NOMO-1 treated with DMSO at 0.1 percent for 48 hours (cell line): Measurements from ENCODE around the gene TSSK3.
"Not testable (repeated sequence)": the region's sequence is repeated elsewhere in the genome, so short reads cannot be mapped to it uniquely, and the experiment has no call there.

Source experiments
- DNase-seq: peaks from one replicate; lab custom pipeline; 2025; ENCODE audit not compliant: unreplicated experiment; lab: John Stamatoyannopoulos, UW

Gene TSSK3

DNA sequence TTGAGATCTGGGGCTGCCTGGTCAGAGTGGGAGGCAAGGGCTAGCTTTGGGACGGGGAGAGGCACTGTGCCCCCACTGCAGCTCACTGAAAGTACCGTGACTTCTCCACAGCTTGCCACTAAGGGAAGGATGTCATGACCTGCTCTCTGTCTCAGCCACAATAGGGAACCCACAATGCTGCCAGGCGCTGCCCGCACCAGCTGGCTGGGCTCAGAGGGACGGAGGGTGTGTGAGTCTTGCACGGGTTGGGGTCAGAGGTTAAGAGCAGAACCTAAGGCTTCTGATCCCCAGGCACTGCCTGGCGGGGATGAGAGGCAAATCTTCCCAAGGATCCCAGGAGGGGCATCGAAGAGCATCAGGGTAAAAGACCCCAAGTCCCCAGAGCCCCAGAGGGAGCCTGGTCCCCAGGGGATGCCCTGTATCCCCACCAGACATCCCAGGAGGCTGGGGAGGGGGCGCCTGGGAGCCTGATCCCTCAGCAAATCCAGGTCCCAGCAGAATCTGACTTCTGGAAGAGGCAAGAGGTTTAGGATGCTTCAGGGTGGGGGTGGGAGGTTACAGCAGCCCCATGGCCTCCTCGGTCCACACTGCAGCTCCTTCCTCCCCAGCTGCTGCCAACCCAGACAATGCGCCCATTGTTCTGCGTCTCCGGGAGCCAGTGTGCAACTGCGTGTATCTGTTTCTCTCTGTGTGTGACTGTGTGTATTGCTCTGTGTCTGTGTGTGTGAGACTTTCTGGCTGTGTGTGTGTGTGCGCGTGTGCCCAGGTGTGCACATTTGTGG is 24.3 kb upstream of the TSSK3 start:
- peak; percentile 60 for DNase-seq

- DNase-seq = no peak
Observed at GRCh38 chr1:32338637-32339145, 23.6 kb upstream of the TSSK3 start.

GRCh38 chr1:32339363-32339978 is 22.9 kb upstream of the TSSK3 start:
- DNase-seq = peak; percentile 76

DNA sequence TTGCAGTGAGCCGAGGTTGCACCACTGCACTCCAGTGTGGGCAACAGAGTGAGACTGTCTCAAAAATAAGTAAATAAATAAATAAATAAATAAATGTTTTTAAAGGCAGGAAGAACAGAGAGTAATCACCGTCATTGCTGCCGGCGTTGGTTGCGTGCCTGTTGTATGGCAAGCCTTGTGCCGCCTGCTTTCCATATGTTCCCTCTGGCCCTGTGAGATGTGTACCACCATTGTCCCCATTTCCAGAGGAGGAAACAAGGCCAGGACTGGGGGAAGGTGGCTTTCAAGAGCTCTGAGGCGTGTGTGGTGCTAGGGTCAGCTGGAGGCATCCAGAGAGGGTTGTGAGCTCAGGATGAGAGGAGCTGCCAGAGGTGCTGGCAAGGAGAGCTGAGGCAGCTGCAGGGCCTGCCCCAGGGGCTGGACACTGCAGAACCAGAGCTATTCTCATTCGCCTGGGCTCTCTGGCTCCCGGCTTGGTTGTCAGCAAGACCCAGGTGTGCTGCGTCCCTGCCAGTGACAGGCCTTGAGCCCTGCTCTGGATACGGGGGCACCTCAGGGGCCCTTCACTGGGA is 21.1 kb upstream of the TSSK3 start:
- DNase-seq = no peak

DNA sequence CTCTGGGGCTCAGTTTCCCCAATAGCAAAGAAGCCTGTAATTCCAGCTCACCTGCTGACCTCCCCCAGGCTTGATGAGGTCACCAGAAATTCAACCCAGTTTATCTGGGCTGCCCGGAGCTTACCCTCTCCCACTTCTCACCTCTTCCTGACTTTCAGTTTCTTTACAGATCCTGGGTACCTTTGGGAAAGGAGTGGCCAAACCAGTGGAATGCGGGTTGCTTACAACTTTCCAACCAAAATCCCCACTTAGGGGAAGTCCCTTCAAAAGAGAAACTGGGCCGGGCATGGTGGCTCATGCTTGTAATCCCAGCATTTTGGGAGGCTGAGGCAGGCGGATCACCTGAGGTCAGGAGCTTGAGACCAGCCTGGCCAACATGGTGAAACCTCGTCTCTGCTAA is 20.4 kb upstream of the TSSK3 start:
- no peak for DNase-seq

DNA sequence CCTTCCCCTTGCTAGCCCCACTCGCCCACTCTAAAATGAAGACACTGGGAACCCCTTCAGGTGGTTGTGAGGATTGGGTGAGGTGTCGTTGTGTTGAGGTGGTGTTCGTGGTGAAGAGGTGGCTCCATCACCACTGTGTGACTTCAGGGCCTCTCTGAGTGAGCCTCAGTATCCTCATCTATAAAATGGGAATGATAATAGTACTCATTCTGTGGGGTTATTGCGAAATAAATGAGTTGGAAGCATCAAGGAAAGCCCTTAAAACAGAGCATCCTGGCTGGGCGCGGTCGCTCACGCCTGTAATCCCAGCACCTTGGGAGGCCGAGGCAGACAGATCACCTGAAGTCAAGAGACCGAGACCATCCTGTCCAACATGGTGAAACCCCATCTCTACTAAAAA is 19.6 kb upstream of the TSSK3 start:
- no peak for DNase-seq

DNA sequence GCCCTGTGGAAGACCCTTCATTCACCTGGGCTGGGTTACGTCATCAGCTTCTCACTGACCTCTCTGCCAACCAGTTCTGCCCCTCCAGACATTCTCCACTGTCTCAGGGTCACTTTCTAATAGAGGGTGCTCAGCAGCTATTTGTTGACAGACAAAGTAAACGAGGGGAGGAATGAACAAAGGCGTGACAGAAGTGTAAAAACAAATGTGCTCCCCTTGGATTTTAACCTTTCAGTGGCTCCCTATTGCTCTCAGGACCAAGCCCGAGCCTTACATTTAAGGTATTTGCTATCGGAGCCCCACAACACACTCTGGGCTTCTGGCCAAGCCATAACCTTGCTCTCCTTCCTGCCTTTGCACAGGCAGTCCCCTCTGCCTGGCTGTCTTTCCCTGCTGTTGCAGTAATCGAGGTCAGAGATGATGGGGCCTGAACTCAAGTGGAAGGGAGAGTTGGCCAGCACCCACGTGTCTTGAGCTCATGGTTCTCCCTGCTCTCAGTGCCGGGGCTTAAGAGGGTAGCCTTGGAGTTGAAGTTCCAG is 17.0 kb upstream of the TSSK3 start:
- DNase-seq = no peak

GRCh38 chr1:32346532-32347157 is 15.7 kb upstream of the TSSK3 start:
- DNase-seq = no peak

DNA sequence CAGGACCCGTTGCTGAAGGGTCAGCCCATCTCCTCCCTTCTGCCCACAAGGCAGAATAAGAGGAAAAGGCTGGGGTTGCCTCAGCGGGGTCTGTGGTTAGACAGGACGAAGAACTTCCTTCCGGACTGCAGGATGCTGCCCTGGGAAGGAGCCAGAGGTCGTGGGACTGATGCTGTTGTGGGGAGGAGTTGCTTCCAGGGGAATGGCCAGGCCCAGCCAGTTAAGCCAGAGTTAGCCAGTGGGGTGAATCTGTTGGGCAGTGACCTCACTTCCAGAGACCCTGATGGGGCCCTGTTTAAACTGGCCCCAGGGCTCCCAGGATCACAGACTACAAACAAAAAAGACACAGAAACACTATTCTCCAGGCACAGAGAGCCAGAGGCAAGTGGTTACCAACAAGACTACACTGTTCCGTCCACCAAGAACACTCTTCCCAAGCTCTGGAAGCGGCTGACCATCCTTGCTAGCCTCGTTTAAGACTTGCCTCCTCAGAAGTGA is 13.1 kb upstream of the TSSK3 start:
- no peak for DNase-seq

DNA sequence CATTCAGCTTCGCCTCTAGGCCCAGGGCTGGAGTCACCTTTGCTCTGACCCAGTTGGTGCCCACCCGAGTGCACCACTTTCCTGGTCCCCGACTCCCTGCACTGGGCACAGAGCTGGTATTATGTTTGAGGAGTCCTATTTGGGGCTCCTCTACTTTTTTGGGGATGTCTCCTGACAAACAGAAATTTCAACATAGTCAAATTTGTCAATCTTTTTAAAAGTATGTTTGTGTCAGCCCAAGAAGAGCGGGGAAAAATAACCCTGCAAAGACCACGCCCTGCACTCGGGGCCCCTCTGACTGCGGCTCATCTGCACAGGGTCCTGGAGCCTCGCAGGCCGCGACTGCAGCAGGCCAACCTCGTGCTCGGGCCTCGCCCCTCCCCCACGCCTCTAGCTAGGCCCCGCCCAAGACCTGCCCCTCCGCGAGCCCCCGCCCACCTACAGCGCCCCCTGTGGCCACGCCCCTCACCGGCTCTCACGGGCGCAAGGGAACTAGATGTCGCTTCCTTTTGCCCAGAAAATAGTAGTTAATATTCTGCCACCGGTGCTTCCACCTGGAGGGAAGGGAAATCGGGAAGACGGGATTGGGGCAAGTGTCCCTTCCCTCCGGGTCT is 11.4 kb upstream of the TSSK3 start:
- no peak for DNase-seq

DNA sequence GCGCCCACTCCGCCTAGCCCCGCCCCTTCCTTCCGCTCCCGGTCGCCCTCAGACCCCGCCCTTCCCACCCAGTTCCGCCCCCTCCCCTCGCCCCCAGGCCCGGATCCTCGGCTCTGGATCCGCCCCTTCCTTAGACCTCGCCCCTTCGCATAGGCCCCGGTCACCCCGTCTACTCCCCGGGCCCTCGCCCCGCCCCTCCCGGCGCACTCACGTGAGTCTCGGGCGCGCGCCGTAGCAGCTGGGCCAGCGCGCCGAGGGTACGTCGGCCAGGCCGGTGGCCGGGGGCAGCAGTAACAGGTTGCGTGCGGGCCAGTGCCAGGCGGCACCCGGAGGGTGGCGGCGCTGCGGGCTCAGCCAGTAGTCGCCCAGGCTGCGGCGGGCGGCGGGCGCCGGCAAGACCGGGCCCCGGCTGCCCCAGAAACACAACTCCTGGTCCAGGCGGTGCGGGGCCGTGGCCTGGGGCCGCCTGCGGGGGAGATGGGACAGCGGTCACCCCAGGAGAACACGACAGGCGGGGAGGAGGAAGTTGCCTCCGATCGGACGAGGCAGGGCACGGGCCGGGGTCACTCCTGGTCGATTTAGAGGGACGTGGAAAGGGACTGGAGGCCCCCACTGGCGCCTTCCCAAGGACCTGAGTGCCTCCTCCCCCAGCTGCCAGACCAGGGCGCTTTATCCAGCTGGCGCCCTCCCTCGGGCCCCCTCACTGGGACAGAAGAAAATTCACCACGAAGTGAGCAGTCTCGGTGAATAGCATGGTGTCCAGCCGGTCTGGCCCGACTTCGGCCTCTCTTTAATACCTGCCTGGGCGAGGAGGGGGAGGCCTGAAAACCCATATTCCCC is 10.7 kb upstream of the TSSK3 start:
- peak; percentile 87 for DNase-seq

GRCh38 chr1:32352239-32352745 is 10.0 kb upstream of the TSSK3 start:
- no peak for DNase-seq

DNA sequence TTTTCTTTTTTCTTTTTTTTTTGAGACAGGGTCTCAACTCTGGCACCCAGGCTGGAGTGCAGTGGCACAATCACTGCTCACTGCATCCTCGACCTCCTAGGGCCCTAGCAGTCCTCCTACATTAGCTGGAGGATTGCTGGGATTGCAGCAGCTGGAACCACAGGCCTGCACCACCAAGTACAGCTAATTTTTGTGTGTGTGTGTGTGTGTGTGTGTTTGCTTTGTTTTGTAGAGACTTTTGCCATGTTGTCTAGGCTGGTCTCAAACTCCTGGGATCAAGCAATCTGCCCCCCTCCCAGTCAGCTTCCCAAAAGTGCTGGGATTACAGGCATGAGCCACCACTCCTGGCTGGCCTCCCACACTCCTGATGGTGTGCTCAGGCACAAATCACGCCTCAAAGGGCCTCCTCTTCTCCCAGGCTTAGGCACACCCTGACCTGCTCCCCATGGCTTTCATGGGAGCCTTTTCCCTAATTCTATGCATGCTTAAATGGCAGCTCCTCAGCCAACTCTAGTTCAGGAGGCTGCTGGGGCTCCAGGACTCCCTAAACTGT is 9.4 kb upstream of the TSSK3 start:
- no peak for DNase-seq

GRCh38 chr1:32353431-32353830 is 8.9 kb upstream of the TSSK3 start:
- DNase-seq = no peak

DNA sequence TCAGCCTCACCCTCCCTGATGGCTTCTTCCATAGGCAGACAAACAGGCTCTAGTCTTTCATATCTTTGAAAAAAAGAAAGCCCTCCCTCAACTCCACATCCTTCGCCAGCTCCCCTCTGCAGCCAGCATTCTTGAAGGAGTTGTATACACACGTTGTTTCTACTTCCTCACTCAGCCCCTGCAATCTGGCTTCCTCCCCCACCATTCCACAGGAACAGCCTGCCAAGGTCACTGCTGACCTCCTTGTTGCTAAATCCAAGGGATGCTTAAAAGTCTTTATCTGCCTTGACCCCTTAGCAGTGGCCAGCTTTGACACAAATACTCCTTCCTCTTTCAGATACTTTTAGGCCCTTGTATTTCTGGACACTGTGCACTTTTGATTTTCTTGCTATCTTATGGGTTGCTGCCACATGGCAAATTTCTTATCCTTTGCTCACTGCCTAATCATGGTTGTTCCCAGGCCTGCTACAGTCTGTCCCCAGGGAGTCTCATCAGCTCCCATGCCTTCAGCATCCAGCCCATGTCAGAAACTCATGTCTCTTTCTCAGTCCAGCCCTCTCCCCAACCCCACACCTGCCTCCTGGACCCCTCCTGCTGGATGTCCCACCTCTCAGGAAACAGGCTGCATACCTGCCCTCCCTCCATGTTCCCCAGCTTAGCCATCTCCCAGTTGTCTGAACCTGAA is 8.3 kb upstream of the TSSK3 start:
- no peak for DNase-seq

DNA sequence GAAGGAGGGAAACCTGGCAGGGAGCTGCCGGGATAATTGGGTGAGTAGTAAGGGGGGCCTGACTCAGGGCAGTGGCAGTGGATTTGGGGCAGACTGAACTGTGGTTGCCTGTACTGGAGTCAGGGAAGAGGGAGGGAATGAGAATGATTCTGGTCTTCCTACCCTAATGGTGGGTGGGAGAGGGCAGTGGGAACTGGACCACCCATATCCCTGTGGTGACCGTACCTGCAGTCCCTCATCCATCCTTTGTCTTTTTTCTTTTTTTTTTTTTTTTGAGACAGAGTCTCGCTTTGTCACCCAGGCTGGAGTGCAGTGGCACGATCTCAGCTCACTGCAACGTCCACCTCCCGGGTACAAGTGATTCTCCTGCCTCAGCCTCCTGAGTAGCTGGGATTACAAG is 6.6 kb upstream of the TSSK3 start:
- not testable (repeated sequence) for DNase-seq

- DNase-seq = no peak
Observed at GRCh38 chr1:32356478-32356877, 5.9 kb upstream of the TSSK3 start.

DNA sequence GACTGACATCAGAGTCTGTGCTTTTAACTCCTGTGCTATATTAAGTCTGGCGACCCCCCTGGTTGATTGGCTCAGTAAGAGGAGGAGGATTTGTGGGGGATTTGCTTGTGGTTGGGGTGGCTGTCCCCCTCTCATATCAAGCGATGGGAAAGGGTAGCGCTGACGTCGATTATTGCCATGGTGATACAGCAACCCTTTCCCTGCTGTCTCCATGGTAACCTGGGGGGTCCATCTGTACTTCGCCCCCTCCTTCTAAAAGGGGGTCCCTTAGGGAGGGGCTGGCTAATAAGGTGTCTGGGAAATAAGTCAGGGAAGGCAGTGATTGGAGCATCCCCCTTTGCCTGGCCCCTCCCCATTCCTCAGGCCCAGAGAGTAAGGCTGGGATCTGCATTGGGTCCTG is 4.7 kb upstream of the TSSK3 start:
- DNase-seq = no peak

DNA sequence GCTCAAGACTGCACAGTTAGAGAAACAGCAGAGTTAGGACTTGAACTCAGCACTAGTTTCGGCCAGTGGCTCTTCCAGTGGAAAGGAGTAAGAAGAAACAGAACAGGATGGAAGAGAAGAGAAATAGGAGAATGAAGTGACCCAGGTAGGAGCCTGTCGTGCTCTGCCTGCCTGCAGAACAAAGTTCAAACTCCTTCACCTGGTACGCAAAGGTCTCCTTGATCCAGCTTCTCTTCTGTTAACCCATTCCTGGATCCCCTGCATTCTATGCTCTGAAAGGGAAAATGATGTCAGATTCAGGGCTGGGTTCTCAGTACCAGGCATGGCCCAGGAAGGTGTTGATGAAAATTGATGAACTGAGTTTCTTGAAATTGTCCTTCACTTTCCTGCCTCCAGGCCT is 3.9 kb upstream of the TSSK3 start:
- no peak for DNase-seq
